HG03135 (cell line): ENCODE results near the gene TMEM190.
"Not testable (repeated sequence)": the region's sequence is repeated elsewhere in the genome, so short reads cannot be mapped to it uniquely, and the experiment has no call there.

Source experiments
- ATAC-seq: cut with Tn5 transposase; IDR thresholded peaks from one replicate; pipeline ENCODE4 v1.9.1; 2021; ENCODE audit warnings: mild to moderate bottlenecking, moderate library complexity; ENCODE audit not compliant: unreplicated experiment

The TMEM190 gene

DNA sequence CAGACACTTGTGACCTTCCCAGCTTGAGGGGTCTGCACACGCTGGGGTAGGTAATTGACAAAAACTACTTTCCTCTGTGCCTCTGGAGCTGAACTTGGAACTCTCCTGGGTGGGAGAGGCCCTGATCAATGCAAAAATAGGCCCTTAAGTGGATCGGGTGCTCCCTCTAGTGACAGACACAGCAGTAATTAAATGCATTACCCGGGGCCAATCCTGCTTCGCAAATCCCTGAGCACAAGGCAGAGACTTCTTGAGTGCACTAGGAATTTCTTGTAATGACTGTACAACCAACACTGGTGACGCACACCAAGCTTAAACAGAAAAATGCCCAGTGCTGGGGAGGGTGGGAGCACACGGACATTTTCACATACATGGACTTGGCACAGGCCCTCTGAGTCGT is 41.6 kb downstream of the TMEM190 start:
- ATAC-seq, result no peak

DNA sequence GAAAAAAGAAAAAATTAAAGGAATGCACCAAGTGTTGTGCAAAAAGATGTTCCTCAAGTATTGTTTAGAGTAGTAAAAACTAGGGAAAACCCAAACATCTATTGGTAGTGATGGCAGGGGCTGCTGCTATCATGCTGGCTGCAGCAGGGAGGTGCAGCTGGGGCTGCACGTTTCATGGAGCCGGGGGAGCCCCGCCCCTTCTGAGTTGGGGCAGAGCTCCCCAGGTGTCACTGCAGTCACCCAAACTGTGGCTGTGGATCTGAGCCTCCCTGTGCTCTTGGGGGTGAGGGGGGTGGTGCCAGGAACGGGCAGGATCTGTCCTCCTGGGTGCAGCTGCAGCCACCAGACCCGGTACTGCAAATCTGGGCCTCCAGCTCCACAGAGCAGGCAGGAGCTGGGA is 42.5 kb downstream of the TMEM190 start:
- no peak for ATAC-seq

DNA sequence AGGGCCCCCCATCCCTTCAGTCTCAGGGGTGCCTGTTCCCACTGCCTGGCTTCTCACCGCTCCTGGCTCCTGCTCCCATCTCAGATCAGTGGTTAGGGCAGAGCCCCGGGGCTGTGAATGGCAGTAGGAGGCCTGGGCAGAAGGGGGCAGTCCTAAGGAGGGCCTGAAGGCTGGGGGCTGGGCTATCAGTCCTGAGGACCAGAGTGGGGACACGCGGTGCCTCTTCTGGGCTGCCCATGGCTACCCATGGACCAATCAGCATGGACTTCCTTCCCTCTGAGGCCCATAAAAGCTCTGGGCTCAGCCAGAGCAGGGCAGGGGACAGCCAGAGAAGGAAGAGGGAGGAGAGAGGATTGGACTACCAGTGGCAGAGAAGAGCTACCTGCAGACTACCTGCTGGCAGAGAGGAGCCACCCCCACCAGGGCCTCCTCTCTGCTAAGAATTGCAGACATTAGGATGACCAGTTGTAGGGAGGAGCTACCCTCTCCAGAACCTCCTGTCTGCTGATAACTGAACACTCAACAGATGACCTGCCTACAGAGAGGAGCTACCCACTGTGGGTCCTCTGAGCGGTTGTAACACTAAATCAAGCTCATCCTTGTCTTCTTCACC is 43.1 kb downstream of the TMEM190 start:
- no peak for ATAC-seq

DNA sequence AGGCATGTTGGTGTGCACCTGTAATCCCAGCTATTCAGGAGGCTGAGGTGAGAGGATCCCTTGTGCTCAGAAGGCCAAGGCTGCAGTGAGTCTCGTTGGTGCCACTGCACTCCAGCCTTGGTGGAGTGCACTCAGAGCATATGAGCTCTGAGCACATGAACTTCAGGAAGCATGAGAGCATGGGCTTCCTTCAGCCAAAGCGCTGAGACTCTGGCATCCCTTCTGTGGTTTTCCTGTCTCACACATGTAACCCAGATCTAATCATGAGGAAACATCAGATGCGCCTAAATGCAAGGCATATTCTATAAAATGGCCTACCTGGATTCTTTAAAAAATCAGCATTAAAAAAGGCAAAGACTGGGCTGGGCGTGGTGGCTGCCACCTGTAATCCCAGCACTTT is 44.7 kb downstream of the TMEM190 start:
- ATAC-seq, result not testable (repeated sequence)

DNA sequence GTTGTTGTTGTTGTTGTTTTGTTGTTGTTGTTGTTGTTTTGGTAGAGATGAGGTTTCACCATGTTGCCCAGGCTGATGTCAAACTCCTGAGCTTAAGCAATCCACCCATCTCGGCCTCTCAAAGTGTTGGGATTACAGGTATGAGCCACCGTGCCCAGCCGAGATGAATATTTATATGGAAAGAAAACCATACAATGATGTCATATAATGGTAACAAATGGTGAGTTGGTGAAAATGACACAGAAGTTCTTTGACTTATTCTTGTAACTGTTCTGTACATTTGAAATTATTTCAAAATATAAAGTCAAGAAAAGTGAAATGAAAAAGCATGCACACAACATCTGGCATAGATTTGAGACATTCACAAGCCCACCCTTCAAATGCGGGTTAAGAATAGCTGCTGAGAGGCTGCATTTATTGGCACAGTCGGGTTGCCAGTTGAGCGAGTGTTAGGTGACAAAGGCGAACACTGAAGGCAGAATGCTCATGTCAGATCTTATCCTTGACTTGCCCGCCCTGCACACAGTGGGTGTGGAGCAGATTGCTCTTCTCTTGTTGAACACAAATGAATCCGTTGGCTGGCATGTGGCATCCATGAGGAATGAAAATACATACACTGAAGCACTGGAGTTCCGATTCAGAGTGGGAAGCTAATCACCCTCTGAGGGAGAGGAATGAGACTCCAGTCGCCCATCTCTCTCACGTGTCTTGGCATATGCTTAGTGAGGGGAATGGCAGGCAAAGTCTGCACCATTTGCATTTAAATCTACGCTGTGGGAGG is 46.8 kb downstream of the TMEM190 start:
- no peak for ATAC-seq

DNA sequence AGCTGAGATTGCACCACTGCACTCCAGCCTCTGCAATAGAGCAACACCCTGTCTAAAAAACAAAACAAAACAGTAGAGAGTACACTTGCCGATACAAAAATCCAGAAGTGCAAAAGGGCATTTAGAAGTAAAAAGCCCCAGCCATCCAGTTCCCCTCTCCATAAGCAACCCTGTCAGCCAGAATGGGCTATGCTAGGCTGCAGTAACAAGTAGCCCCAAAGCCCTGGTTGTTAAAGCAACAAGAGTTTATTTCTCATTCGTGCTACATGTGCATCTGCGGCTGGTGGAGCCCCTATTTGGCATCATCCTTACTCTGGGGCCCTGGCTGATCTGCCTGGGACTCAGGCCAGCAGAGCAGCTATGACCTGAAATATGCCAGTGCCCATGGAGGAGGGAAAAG is 47.9 kb downstream of the TMEM190 start:
- no peak for ATAC-seq

DNA sequence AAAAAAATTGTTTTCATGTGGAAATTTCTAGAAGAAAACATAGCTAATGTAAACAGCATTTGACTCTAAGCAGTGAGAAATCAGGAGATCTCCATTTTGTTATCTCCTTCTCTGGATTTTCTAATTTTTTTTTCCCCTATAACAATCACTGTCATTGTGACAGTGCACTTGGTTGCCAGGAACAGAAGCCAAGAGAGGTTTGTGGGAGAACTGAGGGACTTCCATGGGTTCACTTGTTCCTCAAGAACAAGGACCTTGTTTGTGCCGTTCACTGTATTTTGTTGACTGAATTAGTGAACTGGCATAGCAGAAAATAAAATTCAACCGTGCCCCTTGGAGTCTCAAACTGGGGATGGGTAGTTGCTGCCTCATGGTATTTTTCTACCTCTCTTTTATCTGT is 49.4 kb downstream of the TMEM190 start:
- ATAC-seq, result no peak
